Measurements from ENCODE around the gene GNAZ. TPM values are rescaled to one million over a fixed set of nuclear protein-coding genes. Genes with fewer than 3 reads are reported as not detected.

Gene GNAZ
- total RNA-seq, 1 experiment from 2014 or later, result 5.0 TPM

DNA sequence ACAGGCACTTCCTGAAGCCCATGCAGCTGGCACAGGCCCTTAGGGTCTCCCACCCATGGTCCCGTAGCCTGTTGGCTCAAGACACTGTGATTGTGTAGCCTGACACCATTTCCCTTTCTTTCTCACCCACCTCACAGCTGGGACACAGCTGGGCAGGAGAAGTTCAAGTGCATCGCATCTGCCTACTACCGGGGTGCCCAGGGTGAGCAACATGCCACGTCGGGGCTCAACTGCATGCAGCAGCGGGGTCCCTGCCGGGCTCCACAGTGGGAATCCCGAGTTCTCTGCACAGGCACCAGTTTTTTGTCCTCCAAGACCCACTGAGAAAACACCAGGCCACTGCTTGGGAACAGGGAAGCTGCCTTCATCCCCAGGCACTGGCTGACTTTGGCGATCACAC is 85.5 kb downstream of the GNAZ start:
- Histone ChIP-seq H3K4me1 (ENCODE audit: insufficient read depth, low read length) (no peaks in the 10 kb centered on the region), H2BK120ac (ENCODE audit: low read depth, low read length, poor library complexity, severe bottlenecking) (no peak overlapping the region), H2AK5ac (ENCODE audit: insufficient read length, low read length) (no peak overlapping the region), H3K23ac (ENCODE audit: insufficient read length, low read depth, low read length) (no peak overlapping the region), H3K18ac (ENCODE audit: insufficient read length, low read depth, low read length) (no peak overlapping the region), H3K23me2 (ENCODE audit: insufficient read length, low read depth, low read length, poor library complexity, severe bottlenecking) (no peaks in the 10 kb centered on the region), H3K9ac (ENCODE audit: extremely low read depth, insufficient read length, low read length) (no peak overlapping the region), H2BK20ac (ENCODE audit: low read depth, low read length, poor library complexity, severe bottlenecking) (no peak overlapping the region), H3K79me2 (ENCODE audit: insufficient read depth, low read length) (no peaks in the 10 kb centered on the region), H3K4me2 (ENCODE audit: insufficient read depth, insufficient read length, low read length) (no peak overlapping the region), H3K9me3 (ENCODE audit: control insufficient read depth, low read depth, low read length) (no peaks in the 10 kb centered on the region), H2BK5ac (ENCODE audit: insufficient read length, low read length) (no peak overlapping the region), H3K56ac (ENCODE audit: insufficient read length, low read depth, low read length) (no peak overlapping the region), H4K8ac (replicated peaks; ENCODE audit: insufficient read length, low read depth, low read length) (no peak overlapping the region), H3K27ac (ENCODE audit: insufficient read length, low read depth, low read length) (no peak overlapping the region), H2BK12ac (ENCODE audit: insufficient read length, low read depth, low read length) (no peak overlapping the region), H4K5ac (ENCODE audit: insufficient read length, low read depth, low read length) (no peak overlapping the region), H2BK15ac (ENCODE audit: low read depth, low read length) (no peak overlapping the region), H3K14ac (ENCODE audit: insufficient read depth, low read length) (0 out of 2 replicates have a peak overlapping the region, but pooled peaks have one; percentile 16), H2AFZ (ENCODE audit: low read length) (no peak overlapping the region), H3T11ph (ENCODE audit: low read length) (no peak overlapping the region), H4K20me1 (ENCODE audit: control insufficient read depth, insufficient read depth, insufficient read length) (no peaks in the 10 kb centered on the region), H3K79me1 (ENCODE audit: insufficient read depth, low read depth, low read length, poor library complexity, severe bottlenecking) (no peaks in the 10 kb centered on the region), H4K91ac (ENCODE audit: insufficient read length, low read depth, low read length) (no peak overlapping the region), H3K27me3 (ENCODE audit: insufficient read depth, low read length) (no peaks in the 10 kb centered on the region), H3K4ac (ENCODE audit: low read depth, low read length) (no peak overlapping the region)
- TF ChIP-seq, protein P1, sequence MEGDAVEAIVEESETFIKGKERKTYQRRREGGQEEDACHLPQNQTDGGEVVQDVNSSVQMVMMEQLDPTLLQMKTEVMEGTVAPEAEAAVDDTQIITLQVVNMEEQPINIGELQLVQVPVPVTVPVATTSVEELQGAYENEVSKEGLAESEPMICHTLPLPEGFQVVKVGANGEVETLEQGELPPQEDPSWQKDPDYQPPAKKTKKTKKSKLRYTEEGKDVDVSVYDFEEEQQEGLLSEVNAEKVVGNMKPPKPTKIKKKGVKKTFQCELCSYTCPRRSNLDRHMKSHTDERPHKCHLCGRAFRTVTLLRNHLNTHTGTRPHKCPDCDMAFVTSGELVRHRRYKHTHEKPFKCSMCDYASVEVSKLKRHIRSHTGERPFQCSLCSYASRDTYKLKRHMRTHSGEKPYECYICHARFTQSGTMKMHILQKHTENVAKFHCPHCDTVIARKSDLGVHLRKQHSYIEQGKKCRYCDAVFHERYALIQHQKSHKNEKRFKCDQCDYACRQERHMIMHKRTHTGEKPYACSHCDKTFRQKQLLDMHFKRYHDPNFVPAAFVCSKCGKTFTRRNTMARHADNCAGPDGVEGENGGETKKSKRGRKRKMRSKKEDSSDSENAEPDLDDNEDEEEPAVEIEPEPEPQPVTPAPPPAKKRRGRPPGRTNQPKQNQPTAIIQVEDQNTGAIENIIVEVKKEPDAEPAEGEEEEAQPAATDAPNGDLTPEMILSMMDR (conservative IDR thresholded peaks at IDR 0.05), result no peak
- WGBS (ENCODE audit: extremely low coverage, insufficient read length, low lambda C conversion rate), result no CpG with 5 or more reads among the region's 9 CpGs
- no peaks in the 10 kb centered on the region for H3K9me3 Mint-ChIP-seq
- no peaks in the 10 kb centered on the region; a peak in 1 of 7 replicates for H3K36me3 Mint-ChIP-seq (ENCODE audit: insufficient read depth in 1 of 3, low read depth in 3 of 3)
- H3K4me3 Mint-ChIP-seq, result no peak overlapping the region
- no peak overlapping the region for H3K27ac Mint-ChIP-seq
- peaks cover 20 to 34% of the 10 kb centered on the region in 2 experiments for H3K4me1 Mint-ChIP-seq
- DNase-seq, result no peak
- peaks cover 8% of the 10 kb centered on the region for H3K27me3 Mint-ChIP-seq (ENCODE audit: low read depth)
